Kidney (tissue), 14 donors: ENCODE data around the gene PEAK3. TPM values are rescaled to one million over a fixed set of nuclear protein-coding genes. Genes with fewer than 3 reads are reported as not detected.

ENCODE experiments used
- DNase-seq, 5 donors: peaks; one replicate each; pipeline ENCODE4 v3.0.0-alpha.2; 2013 to 2020
- FAIRE-seq: peaks from 2 replicates; lab custom pipeline; 2012; peaks lifted over from hg19 to GRCh38; lab: Jason Lieb, UNC
- H3K27ac ChIP-seq, 2 donors: one replicate each; pipeline ENCODE4 v1.7.0; 2013; ENCODE audit warnings: low read depth in 2 of 2, low read length in 2 of 2, inconsistent platforms in 1 of 2
- H3K27me3 ChIP-seq: one replicate; pipeline ENCODE4 v1.7.1; 2013; ENCODE audit warnings: low read length, inconsistent platforms; ENCODE audit not compliant: control insufficient read depth, insufficient read depth
- H3K36me3 ChIP-seq, 3 donors: one replicate each; pipeline versions ENCODE4 v1.7.0 to v1.7.1; 2013; ENCODE audit warnings: low read length in 3 of 3, control low read depth in 1 of 3, inconsistent platforms in 1 of 3; ENCODE audit not compliant: insufficient read depth in 3 of 3, control insufficient read depth in 2 of 3
- H3K4me1 ChIP-seq, 3 donors: one replicate each; pipeline versions ENCODE4 v1.7.0 to v1.7.1; 2013; ENCODE audit warnings: low read length in 3 of 3, inconsistent platforms in 1 of 3, low read depth in 1 of 3; ENCODE audit not compliant: control insufficient read depth in 2 of 3, insufficient read depth in 2 of 3
- H3K4me3 ChIP-seq, 3 donors: one replicate each; pipeline versions ENCODE4 v1.7.0 to v1.8.1; 2013; ENCODE audit warnings: low read length in 3 of 3, control low read depth in 1 of 3, inconsistent platforms in 1 of 3
- H3K9ac ChIP-seq, 3 donors: one replicate each; pipeline versions ENCODE4 v1.7.0 to v1.7.1; 2013; ENCODE audit warnings: low read length in 3 of 3, control low read depth in 1 of 3, inconsistent platforms in 1 of 3
- H3K9me3 ChIP-seq, 3 donors: one replicate each; pipeline versions ENCODE4 v1.7.0 to v1.7.1; 2013; ENCODE audit warnings: low read length in 3 of 3, control low read depth in 1 of 3, inconsistent platforms in 1 of 3; ENCODE audit not compliant: control insufficient read depth in 2 of 3, insufficient read depth in 1 of 3
- intact Hi-C: fragments of 100-400 bp; cut with DNase I; formaldehyde crosslinking; loops from one replicate; pipeline ENCODE4 v1.11.1; 2022
- polyA plus RNA-seq: library from polyadenylated mRNA; stranded (reverse); fragments of 350-450 nt; fragmentation: Illumina TruSeq; extraction: RNeasy Lipid Tissue Mini Kit (QIAGEN cat#74804); gene quantifications from one replicate; pipeline ENCODE4 v1.2.3, GENCODE V29; 2014; ENCODE audit warnings: low read depth, low replicate concordance; ENCODE audit not compliant: insufficient read depth
- total RNA-seq: library from RNA; stranded (reverse); fragmentation: NEBNext Ultra II Directional; extraction: Animal tissue kit (Norgen Biotek cat#: 25700); gene quantifications from one replicate; pipeline ENCODE4 v1.2.1, GENCODE V29; 2021
- TF ChIP-seq, protein P1 (sequence below): IDR thresholded peaks from 3 replicates; pipeline ENCODE4 v1.5.1; 2012; ENCODE audit warnings: mild to moderate bottlenecking, moderate library complexity, borderline replicate concordance; ENCODE audit not compliant: insufficient read depth; ENCODE audit errors: extremely low read depth
- donor health status: control.
- donor health status: control.
- donor health status: control.
- donor health status: control.
- donor health status: control.
- donor health status: DM: yes; HTN: yes; CAD: no.
- donor health status: Normal renal cell carcinoma (clear cell type).

Gene PEAK3
- total and polyA plus RNA-seq, 2 donors from 2014 or later = 2.1 TPM; not detected in 1

DNA sequence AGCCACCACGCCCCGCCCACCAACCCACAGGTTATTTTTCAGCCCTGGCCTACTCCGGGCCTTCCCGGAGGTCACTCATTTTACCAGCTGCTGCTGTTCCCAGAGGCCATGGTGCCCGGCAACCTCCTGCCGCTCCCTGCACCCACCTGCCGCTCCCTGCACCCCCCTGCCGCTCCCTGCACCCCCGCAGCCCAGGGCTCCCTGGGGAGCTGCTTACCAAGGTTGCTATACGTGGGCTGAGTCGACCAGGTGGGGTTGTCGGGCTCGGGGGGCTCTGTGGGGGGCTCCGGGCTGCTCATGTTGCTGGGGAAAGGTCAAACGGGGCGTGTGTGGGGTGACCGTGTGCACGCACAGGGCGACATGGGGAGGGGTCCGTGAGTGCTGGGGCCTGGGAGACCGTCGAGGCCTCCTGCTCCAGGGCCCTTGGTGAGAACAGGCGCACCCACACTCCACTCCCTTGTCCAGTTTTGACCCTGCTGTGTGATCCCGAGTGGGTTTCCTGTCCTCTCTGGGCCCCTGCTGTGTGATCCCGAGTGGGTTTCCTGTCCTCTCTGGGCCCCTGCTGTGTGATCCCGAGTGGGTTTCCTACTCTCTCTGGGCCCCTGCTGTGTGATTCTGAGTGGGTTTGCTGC lies 1.2 kb downstream of the PEAK3 start:
- intact Hi-C loops = no loop called here
- no peaks in the 10 kb centered on the region for H3K4me1 ChIP-seq
- DNase-seq (no peak), FAIRE-seq (no peak)
- no peaks in the 10 kb centered on the region for H3K27me3 ChIP-seq
- H3K9ac ChIP-seq = no peak overlapping the region
- no peak overlapping the region for H3K4me3 ChIP-seq
- no peaks in the 10 kb centered on the region for H3K9me3 ChIP-seq
- TF ChIP-seq, protein P1, sequence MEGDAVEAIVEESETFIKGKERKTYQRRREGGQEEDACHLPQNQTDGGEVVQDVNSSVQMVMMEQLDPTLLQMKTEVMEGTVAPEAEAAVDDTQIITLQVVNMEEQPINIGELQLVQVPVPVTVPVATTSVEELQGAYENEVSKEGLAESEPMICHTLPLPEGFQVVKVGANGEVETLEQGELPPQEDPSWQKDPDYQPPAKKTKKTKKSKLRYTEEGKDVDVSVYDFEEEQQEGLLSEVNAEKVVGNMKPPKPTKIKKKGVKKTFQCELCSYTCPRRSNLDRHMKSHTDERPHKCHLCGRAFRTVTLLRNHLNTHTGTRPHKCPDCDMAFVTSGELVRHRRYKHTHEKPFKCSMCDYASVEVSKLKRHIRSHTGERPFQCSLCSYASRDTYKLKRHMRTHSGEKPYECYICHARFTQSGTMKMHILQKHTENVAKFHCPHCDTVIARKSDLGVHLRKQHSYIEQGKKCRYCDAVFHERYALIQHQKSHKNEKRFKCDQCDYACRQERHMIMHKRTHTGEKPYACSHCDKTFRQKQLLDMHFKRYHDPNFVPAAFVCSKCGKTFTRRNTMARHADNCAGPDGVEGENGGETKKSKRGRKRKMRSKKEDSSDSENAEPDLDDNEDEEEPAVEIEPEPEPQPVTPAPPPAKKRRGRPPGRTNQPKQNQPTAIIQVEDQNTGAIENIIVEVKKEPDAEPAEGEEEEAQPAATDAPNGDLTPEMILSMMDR = no peak
- no peak overlapping the region for H3K27ac ChIP-seq
- no peaks in the 10 kb centered on the region for H3K36me3 ChIP-seq

GRCh38 chr19:2278459-2279158 lies 3.4 kb downstream of the PEAK3 start:
- DNase-seq (no peak), FAIRE-seq (no peak)
- Histone ChIP-seq H3K36me3 (no peaks in the 10 kb centered on the region), H3K27me3 (no peaks in the 10 kb centered on the region), H3K4me1 (peaks cover 0 to 5% (median 0%) of the 10 kb centered on the region in 3 donors), H3K27ac (no peak overlapping the region), H3K9ac (no peak overlapping the region), H3K9me3 (no peaks in the 10 kb centered on the region), H3K4me3 (no peak overlapping the region)
- TF ChIP-seq, protein P1 = no peak
- intact Hi-C loops = no loop called here

GRCh38 chr19:2277138-2277537 lies 4.8 kb downstream of the PEAK3 start:
- no peak for DNase-seq
- H3K4me1 ChIP-seq = peaks cover 0 to 13% (median 4%) of the 10 kb centered on the region in 3 donors
- no peaks in the 10 kb centered on the region for H3K9me3 ChIP-seq
- H3K4me3 ChIP-seq = no peak overlapping the region
- H3K9ac ChIP-seq = no peak overlapping the region
- TF ChIP-seq, protein P1 = no peak
- no peak for FAIRE-seq
- peaks cover 0 to 6% (median 0%) of the 10 kb centered on the region in 3 donors for H3K36me3 ChIP-seq
- no peak overlapping the region for H3K27ac ChIP-seq
- H3K27me3 ChIP-seq = no peaks in the 10 kb centered on the region
- intact Hi-C loops = no loop called here
